Posterior cingulate gyrus (tissue), 11 donors: Measurements from ENCODE around the gene EYS.
"Not testable (repeated sequence)": the region's sequence is repeated elsewhere in the genome, so short reads cannot be mapped to it uniquely, and the experiment has no call there.

ENCODE experiments used
- DNase-seq, 10 donors: peaks; one replicate each; pipeline versions ENCODE4 v3.0.0 to v3.0.0-alpha.2; 2020 to 2021; ENCODE audit warnings: mixed read lengths in 3 of 10
- intact Hi-C: fragments of 100-400 bp; cut with DNase I; formaldehyde crosslinking; loops from one replicate; pipeline ENCODE4 v1.15.1; 2023

EYS gene

GRCh38 chr6:64281167-64281566 is 1425.9 kb downstream of the EYS start:
- intact Hi-C loops, result no loop called here
- DNase-seq, result no peak

GRCh38 chr6:64280569-64280968 is 1426.5 kb downstream of the EYS start:
- intact Hi-C loops, result no loop called here
- peak in 7 of 10 donors; percentile 10 to 74 (median 32) for DNase-seq

GRCh38 chr6:64270083-64270482 is 1436.9 kb downstream of the EYS start:
- no peak for DNase-seq
- intact Hi-C loops, result no loop called here

GRCh38 chr6:64266351-64266821 is 1440.6 kb downstream of the EYS start:
- no peak for DNase-seq
- intact Hi-C loops, result no loop called here

GRCh38 chr6:64263778-64264177 is 1443.2 kb downstream of the EYS start:
- intact Hi-C loops, result no loop called here
- DNase-seq, result no peak

- no peak for DNase-seq
- intact Hi-C loops, result no loop called here
These were observed 1447.7 kb downstream of the EYS start for GRCh38 chr6:64259372-64259771.

- DNase-seq, result no peak
- intact Hi-C loops, result no loop called here
These were observed 1448.3 kb downstream of the EYS start for GRCh38 chr6:64258752-64259151.

- intact Hi-C loops, result no loop called here
- DNase-seq, result no peak
These were observed 1448.7 kb downstream of the EYS start for GRCh38 chr6:64258302-64258701.

- intact Hi-C loops, result no loop called here
- DNase-seq, result no peak
These were observed 1449.4 kb downstream of the EYS start for GRCh38 chr6:64257586-64257985.

GRCh38 chr6:64256483-64256882 is 1450.5 kb downstream of the EYS start:
- DNase-seq, result no peak
- intact Hi-C loops, result no loop called here

GRCh38 chr6:64255000-64255399 is 1452.0 kb downstream of the EYS start:
- DNase-seq, result no peak
- intact Hi-C loops, result no loop called here

- intact Hi-C loops, result no loop called here
- DNase-seq, result no peak
These were observed 1452.5 kb downstream of the EYS start for GRCh38 chr6:64254558-64254957.

- DNase-seq, result no peak
- intact Hi-C loops, result no loop called here
These were observed 1454.8 kb downstream of the EYS start for GRCh38 chr6:64252256-64252655.

GRCh38 chr6:64250126-64250525 is 1456.9 kb downstream of the EYS start:
- intact Hi-C loops, result no loop called here
- no peak for DNase-seq

- intact Hi-C loops, result no loop called here
- no peak for DNase-seq
These were observed 1457.9 kb downstream of the EYS start for GRCh38 chr6:64249115-64249514.

GRCh38 chr6:64243618-64244017 is 1463.4 kb downstream of the EYS start:
- DNase-seq, result no peak
- intact Hi-C loops, result no loop called here

GRCh38 chr6:64238908-64239307 is 1468.1 kb downstream of the EYS start:
- intact Hi-C loops, DNase-seq: not testable (repeated sequence)

- intact Hi-C loops, result no loop called here
These were observed 1469.0 kb downstream of the EYS start for GRCh38 chr6:64238071-64238470.

GRCh38 chr6:64233746-64234145 is 1473.3 kb downstream of the EYS start:
- no peak for DNase-seq
- intact Hi-C loops, result no loop called here

More at GRCh38 chr6:64238071-64238470, 1469.0 kb downstream of the EYS start:
- no peak for DNase-seq

- DNase-seq, result no peak
- intact Hi-C loops, result no loop called here
These were observed 1475.1 kb downstream of the EYS start for GRCh38 chr6:64231928-64232327.

GRCh38 chr6:64230530-64230929 is 1476.5 kb downstream of the EYS start:
- no peak for DNase-seq

GRCh38 chr6:64227863-64228262 is 1479.2 kb downstream of the EYS start:
- DNase-seq, result no peak
- intact Hi-C loops, result no loop called here

More at GRCh38 chr6:64230530-64230929, 1476.5 kb downstream of the EYS start:
- intact Hi-C loops, result no loop called here

GRCh38 chr6:64225503-64225902 is 1481.5 kb downstream of the EYS start:
- no peak for DNase-seq
- intact Hi-C loops, result no loop called here
